Fibroblast of peridontal ligament (primary cell): ENCODE measurements around the gene DLG1.
"Not testable (repeated sequence)": the region's sequence is repeated elsewhere in the genome, so short reads cannot be mapped to it uniquely, and the experiment has no call there.

Experiments
- DNase-seq: peaks from one replicate; pipeline ENCODE4 v3.0.0-alpha.2; 2010; ENCODE audit errors: extremely low read depth

The DLG1 gene

DNA sequence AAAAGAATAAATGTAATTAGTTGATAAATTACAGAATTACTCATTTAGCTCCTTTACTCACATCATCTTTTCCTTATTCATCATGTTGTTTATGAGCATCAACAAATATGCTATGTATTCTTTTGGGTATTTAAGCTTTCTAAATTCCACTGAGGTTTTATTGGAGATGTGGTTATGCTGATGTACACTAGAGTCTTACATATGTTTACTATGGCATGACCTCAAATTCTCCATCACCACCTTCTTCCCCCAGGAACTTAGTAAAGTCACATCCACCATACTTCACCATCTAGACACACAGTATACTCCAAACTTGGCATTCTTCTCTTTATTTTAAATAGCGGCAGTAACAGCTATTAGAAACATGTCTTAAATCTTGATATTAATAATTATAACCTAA lies 194.6 kb downstream of the DLG1 start:
- DNase-seq: peak; percentile 55

DNA sequence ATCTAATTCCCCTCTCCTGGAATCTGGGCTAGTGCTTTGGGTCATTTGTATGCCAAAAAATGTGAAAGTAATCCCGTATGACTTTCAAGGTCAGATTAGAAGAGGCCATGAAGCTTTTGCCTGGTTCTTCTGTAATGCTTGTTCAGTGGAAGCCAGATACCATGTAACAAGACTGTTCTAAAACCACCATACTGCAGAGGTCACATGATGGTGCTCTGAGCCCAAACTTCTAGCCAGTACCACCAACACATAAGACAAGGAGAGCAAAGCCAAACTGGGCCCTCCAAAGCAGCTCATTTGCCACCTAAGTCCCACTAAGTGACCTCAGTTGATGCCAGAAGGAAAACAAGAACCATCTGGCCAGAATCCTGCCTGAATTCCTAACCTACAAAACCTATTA lies 204.5 kb downstream of the DLG1 start:
- DNase-seq: no peak

DNA sequence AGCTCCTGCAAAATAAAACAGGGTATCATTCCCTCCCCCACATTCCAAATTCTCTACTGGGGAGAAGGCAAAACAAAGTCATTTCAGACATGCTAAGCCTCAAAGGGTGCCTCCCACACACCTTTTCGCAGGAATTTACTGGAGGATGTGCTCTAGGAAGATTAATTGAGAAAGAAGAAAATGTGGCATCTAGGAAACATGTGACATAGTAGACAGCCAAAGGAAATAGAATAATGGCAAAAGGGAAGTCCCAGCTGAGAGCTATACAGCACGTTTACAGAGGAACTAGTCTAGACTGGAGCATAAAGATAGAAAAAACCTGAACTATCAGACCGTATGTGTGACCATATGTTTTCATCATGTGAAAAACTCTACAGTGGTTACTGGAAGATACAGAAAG lies 210.0 kb downstream of the DLG1 start:
- no peak for DNase-seq

GRCh38 chr3:197085137-197085536 lies 213.3 kb downstream of the DLG1 start:
- DNase-seq: no peak

DNA sequence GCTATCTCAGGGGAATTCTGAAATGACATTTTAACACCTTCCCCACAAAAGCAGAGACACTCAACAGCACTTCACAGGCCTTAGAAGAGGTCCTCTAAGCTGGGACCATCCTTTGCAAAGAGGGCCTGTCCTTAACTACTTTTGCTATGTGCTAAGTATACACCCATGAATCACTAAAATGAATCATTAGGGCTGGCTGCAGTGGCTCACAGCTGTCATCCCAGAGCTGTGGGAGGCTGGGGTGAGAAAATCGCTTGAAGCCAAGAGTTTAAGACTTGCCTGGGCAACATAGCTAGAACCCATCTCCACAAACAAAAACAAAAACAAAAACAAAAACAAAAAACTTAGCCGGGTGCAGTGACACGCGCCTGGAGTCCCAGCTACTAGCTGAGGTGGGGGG lies 214.9 kb downstream of the DLG1 start:
- peak; percentile 80 for DNase-seq

- peak; percentile 79 for DNase-seq
Observed at GRCh38 chr3:197082871-197083270, 215.5 kb downstream of the DLG1 start.

- DNase-seq: no peak
Observed at GRCh38 chr3:197080344-197080743, 218.1 kb downstream of the DLG1 start.

DNA sequence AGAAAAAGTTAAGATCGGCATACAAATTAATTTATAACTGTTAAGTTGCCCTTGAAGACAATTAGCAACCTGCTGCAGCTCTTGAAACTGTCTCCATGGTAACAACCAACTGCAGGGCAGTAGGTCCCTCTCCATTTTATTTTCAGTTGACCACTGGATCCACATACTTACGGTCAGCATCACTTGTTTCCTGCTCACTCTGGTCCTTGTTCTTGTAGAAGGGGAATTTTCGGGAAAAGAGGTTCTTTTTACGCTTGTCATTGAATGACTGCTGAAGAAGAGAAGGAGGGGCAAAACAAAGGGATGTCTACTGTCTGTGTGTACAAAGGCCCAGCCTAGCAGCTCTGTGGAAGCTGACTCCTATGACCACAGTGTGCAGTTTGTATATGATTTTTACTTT lies 222.0 kb downstream of the DLG1 start:
- DNase-seq: no peak

- DNase-seq: no peak
Observed at GRCh38 chr3:197068077-197068476, 230.3 kb downstream of the DLG1 start.

DNA sequence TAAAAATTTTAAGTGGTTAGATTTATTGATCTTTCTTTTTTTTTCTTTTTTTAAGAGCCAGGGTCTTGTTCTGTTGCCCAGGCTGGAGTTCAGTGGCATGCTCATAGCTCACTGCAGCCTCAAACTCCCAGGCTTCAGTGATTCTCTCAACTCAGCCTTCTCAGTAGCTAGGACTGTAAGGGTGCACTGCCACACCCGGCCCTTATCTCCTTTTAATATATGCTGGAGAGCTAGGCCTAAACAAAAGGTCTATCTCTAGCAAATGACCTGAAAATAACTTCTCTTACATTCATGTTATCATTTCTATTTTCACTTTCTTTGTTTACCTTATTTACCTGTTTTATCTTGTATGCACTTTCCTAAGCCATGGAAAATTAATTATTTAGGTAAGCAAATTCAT lies 233.6 kb downstream of the DLG1 start:
- DNase-seq: no peak

DNA sequence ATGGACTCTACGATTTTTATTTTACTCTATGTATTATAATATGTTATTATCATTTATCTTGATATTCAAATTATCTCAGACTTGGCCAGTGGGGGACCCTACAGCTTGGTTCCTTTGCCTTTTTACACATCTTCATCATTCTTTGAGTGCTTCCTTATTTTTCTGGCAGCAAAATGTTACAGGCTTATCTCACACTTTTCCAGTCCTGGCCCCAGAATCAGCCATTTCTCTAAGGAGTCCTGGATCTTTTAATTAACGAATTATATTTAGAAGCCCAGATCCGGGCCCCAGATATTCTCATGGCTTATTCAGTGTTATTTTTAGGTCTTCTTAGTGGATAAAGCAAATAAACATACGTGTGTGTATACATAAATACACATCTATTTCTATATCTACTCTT lies 236.0 kb downstream of the DLG1 start:
- no peak for DNase-seq

DNA sequence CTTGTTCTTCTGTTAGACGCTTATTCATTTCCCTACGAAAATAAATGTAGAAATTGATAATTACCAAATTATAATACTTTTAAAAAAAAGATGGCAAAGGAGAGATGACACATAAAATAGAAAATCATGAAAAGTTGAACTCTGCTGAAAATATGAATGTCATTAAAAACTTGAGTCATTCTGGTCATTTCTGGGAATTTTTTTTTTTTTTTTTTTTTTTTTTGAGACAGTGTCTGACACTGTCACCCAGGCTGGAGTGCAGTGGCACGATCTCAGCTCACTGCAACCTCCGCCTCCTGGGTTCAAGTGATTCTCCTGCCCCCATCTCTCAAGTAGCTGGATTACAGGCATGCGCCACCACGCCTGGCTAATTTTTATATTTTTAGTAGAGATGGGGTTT lies 246.8 kb downstream of the DLG1 start:
- not testable (repeated sequence) for DNase-seq

GRCh38 chr3:197050511-197050910 lies 247.9 kb downstream of the DLG1 start:
- no peak for DNase-seq

DNA sequence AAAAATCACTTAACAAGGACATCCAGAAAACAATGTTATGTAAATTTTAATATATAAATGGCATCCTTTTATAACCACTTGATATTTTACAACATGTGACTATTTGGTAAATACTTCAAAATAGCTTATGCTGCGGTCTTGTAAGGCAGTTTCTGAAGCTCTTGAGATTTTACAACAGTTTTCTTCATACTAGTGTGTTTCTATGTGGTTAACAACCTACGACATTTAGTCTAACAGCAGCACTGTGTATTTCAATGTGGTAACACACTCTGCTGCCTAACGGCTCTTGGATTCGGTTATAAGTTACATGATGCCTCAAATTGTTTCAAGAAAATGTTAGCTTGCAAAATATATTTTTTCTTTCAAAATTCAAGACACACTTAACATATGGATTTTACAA lies 255.9 kb downstream of the DLG1 start:
- no peak for DNase-seq

GRCh38 chr3:197041875-197042488 lies 256.4 kb downstream of the DLG1 start:
- DNase-seq: peak; percentile 35

- DNase-seq: no peak
Observed at GRCh38 chr3:197040658-197041057, 257.8 kb downstream of the DLG1 start.

DNA sequence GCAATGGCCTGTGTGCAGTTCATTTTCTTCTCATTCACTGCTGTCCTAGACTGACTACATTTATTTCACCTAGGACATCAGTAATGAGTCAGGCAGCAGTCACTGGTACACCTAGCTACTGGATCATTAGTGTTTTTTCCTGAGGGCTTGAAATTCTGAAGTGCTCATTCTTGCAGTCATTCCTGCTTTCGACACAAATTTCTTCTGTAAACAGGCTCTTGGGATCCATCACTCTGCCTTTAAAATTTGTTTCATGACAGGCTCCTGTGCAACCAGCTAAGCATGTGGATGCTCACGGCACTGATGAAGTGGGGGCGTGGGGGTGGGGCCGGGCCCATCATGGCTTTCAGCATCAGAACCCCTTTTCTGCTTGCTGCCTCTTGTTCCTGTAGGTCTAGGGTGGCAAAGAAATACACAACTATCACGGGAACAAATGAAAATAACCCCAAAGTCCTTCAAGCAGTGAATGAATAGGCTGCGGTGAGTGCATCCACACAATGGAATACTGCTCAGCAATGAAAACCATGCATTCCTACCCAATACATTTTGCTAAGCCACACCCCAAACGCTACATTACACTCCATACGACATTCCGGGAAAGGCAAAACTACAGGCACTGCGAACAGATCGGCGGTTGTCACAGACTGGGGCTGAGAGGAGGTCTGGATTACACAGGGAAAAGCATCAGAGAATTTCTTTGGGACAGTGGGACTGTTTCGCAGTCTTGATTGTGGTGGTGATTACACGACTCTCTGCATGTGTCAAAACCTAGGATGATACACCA lies 259.5 kb downstream of the DLG1 start:
- no peak for DNase-seq

DNA sequence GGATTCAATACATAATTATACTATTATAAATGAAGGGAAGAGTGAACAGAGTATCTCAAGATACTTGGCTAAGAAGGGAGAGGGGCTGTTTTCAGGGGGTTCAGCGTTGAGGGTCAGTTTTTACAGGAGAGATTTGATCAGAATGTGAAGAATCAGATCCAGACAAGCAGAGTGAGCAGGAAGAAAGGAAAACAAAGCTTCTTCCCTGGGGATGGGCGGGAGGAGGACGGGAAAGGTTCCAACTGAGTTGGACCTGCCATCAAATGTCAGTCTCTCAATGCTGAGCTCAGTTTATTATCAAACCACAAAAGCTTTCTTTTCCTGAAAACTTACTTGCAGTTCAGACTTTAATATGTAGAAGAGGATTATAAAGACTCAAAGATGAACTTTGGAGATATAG lies 262.8 kb downstream of the DLG1 start:
- DNase-seq: no peak

- DNase-seq: not testable (repeated sequence)
Observed at GRCh38 chr3:197034778-197035177, 263.6 kb downstream of the DLG1 start.

GRCh38 chr3:197033764-197034163 lies 264.6 kb downstream of the DLG1 start:
- not testable (repeated sequence) for DNase-seq

DNA sequence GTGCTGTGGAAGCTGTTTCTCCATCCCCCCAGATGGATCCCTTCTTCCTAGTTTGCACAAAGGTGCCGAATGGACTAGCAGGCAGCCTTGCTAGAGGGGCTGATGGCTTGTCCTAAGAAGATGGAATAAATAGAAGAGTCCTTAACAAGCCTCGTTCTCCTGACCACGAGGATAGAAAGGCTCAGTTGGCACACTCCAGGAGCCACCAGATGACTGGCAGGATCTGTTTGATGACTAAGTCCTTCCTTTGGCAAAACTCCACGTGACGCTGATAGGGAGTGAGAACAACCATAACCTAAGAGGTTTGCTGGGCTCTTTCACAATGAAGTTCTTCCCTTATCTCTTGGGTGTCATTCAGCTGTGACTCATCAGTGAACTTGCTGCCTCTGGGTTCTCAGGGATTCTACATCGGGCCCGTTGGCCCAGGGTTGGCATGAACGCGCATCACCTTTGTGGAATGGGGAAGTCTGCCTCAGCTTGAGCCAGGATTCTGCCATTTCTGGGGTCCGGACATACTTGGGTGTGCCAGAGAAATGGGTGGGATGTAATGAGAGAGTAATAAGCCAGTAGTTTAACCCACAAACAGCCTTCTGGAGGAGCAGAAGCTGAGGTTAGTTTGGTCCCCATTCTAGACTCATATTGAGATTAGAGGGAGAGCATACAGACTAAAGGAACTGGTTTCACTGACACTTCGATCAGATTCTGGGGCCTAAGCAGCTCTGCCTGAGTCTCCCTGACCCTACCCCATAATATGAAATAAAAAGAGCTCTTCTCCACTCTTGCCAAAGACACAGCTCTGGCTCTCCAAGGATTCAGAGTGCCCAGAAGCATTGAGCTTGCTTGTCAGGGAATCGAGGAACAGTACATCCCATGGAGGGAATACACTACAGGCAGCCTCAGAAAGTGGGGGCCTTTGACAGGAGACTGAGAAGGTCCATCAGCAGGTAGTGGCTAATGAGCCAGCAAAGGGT lies 266.8 kb downstream of the DLG1 start:
- peak; percentile 99 for DNase-seq
